ENCODE measurements around the gene RHCG. TPM values are rescaled to one million over a fixed set of nuclear protein-coding genes. Genes with fewer than 3 reads are reported as not detected.

RHCG gene
- total RNA-seq, 1 experiment from 2014 or later, result 0.28 TPM

GRCh38 chr15:89445518-89445917, 50.9 kb downstream of the RHCG start:
- no peak overlapping the region for H3K27ac ChIP-seq (ENCODE audit: insufficient read length, low read depth, low read length)
- no peaks in the 10 kb centered on the region for H3K79me2 ChIP-seq (ENCODE audit: insufficient read depth, low read length)
- H3T11ph ChIP-seq (ENCODE audit: low read length), result no peak overlapping the region
- no peak overlapping the region for H2BK12ac ChIP-seq (ENCODE audit: insufficient read length, low read depth, low read length)
- DNase-seq, result no peak
- H3K4me1 Mint-ChIP-seq, result peaks cover 31 to 45% of the 10 kb centered on the region in 2 experiments
- H4K91ac ChIP-seq (ENCODE audit: insufficient read length, low read depth, low read length), result no peak overlapping the region
- H2BK120ac ChIP-seq (ENCODE audit: low read depth, low read length, poor library complexity, severe bottlenecking), result no peak overlapping the region
- no peak overlapping the region for H3K4me2 ChIP-seq (ENCODE audit: insufficient read depth, insufficient read length, low read length)
- H3K79me1 ChIP-seq (ENCODE audit: insufficient read depth, low read depth, low read length, poor library complexity, severe bottlenecking), result no peaks in the 10 kb centered on the region
- no peak overlapping the region for H3K18ac ChIP-seq (ENCODE audit: insufficient read length, low read depth, low read length)
- H3K9me3 Mint-ChIP-seq, result no peaks in the 10 kb centered on the region; a peak in 1 of 5 replicates
- no peak overlapping the region for H2BK15ac ChIP-seq (ENCODE audit: low read depth, low read length)
- H3K23ac ChIP-seq (ENCODE audit: insufficient read length, low read depth, low read length), result no peak overlapping the region
- no peak overlapping the region for H3K56ac ChIP-seq (ENCODE audit: insufficient read length, low read depth, low read length)
- H3K27me3 Mint-ChIP-seq (ENCODE audit: low read depth), result peaks cover 17% of the 10 kb centered on the region
- no peaks in the 10 kb centered on the region for H3K23me2 ChIP-seq (ENCODE audit: insufficient read length, low read depth, low read length, poor library complexity, severe bottlenecking)
- no peak overlapping the region for H4K8ac ChIP-seq (replicated peaks; ENCODE audit: insufficient read length, low read depth, low read length)
- H3K36me3 Mint-ChIP-seq (ENCODE audit: insufficient read depth in 1 of 3, low read depth in 3 of 3), result no peaks in the 10 kb centered on the region
- H3K4me3 Mint-ChIP-seq, result no peak overlapping the region
- H2BK5ac ChIP-seq (ENCODE audit: insufficient read length, low read length), result no peak overlapping the region
- no peaks in the 10 kb centered on the region; the same call in 1 of the 2 replicates for H3K27me3 ChIP-seq (ENCODE audit: insufficient read depth, low read length)
- H2BK20ac ChIP-seq (ENCODE audit: low read depth, low read length, poor library complexity, severe bottlenecking), result no peak overlapping the region
- no peak overlapping the region for H3K14ac ChIP-seq (ENCODE audit: insufficient read depth, low read length)
- H3K9me3 ChIP-seq (ENCODE audit: control insufficient read depth, low read depth, low read length), result no peaks in the 10 kb centered on the region
- no peak for TF ChIP-seq CTCF (conservative IDR thresholded peaks at IDR 0.05)
- H3K4ac ChIP-seq (ENCODE audit: low read depth, low read length), result no peak overlapping the region
- no peak overlapping the region for H4K5ac ChIP-seq (ENCODE audit: insufficient read length, low read depth, low read length)
- H3K4me1 ChIP-seq (ENCODE audit: insufficient read depth, low read length), result peaks cover 3% of the 10 kb centered on the region; the same call in 1 of the 2 replicates
- H2AFZ ChIP-seq (ENCODE audit: low read length), result no peak overlapping the region
- no peak overlapping the region for H3K27ac Mint-ChIP-seq
- no peak overlapping the region for H3K9ac ChIP-seq (ENCODE audit: extremely low read depth, insufficient read length, low read length)
- no peak overlapping the region for H2AK5ac ChIP-seq (ENCODE audit: insufficient read length, low read length)
- H4K20me1 ChIP-seq (ENCODE audit: control insufficient read depth, insufficient read depth, insufficient read length), result no peaks in the 10 kb centered on the region
- WGBS (ENCODE audit: extremely low coverage, insufficient read length, low lambda C conversion rate), result no CpG with 5 or more reads among the region's 1 CpG

Measured in H9 (cell line).